Panc1 (cell line): Measurements from ENCODE around the gene TSTD2.

Source experiments
- CTCF ChIP-seq: fragments of 450-650 bp; IDR thresholded peaks from 2 replicates; pipeline ENCODE4 v1.5.1; 2017; ENCODE audit warnings: mild to moderate bottlenecking
- POLR2AphosphoS5 ChIP-seq: IDR thresholded peaks from 2 replicates; pipeline ENCODE4 v1.6.1; 2012; ENCODE audit warnings: mild to moderate bottlenecking, low read depth, low read length, moderate library complexity
- SIN3A ChIP-seq: IDR thresholded peaks from 2 replicates; pipeline ENCODE4 v1.6.1; 2012; ENCODE audit warnings: low read depth, mild to moderate bottlenecking, low read length, moderate library complexity, borderline replicate concordance; ENCODE audit not compliant: insufficient read depth
- TF ChIP-seq, protein P1 (sequence below), 2 experiments: IDR thresholded peaks; 2 replicates each; pipeline ENCODE4 v1.6.1; 2011 to 2012; ENCODE audit warnings: low read depth in 2 of 2, control low read depth in 1 of 2, low read length in 1 of 2, mild to moderate bottlenecking in 1 of 2, moderate library complexity in 1 of 2; ENCODE audit not compliant: insufficient read depth in 1 of 2

- TF ChIP-seq CTCF: no peak
- no peak for TF ChIP-seq POLR2AphosphoS5
- no peak for TF ChIP-seq SIN3A
- TF ChIP-seq, protein P1, sequence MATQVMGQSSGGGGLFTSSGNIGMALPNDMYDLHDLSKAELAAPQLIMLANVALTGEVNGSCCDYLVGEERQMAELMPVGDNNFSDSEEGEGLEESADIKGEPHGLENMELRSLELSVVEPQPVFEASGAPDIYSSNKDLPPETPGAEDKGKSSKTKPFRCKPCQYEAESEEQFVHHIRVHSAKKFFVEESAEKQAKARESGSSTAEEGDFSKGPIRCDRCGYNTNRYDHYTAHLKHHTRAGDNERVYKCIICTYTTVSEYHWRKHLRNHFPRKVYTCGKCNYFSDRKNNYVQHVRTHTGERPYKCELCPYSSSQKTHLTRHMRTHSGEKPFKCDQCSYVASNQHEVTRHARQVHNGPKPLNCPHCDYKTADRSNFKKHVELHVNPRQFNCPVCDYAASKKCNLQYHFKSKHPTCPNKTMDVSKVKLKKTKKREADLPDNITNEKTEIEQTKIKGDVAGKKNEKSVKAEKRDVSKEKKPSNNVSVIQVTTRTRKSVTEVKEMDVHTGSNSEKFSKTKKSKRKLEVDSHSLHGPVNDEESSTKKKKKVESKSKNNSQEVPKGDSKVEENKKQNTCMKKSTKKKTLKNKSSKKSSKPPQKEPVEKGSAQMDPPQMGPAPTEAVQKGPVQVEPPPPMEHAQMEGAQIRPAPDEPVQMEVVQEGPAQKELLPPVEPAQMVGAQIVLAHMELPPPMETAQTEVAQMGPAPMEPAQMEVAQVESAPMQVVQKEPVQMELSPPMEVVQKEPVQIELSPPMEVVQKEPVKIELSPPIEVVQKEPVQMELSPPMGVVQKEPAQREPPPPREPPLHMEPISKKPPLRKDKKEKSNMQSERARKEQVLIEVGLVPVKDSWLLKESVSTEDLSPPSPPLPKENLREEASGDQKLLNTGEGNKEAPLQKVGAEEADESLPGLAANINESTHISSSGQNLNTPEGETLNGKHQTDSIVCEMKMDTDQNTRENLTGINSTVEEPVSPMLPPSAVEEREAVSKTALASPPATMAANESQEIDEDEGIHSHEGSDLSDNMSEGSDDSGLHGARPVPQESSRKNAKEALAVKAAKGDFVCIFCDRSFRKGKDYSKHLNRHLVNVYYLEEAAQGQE (IDR thresholded peaks at IDR 0.05; ENCODE audit: insufficient read depth in 1 of 2, low read depth in 2 of 2, low read length in 1 of 2): no peak
These were observed 75.5 kb downstream of the TSTD2 start for GRCh38 chr9:97557606-97558095.
